Measurements from ENCODE around the gene BACE1. TPM values are rescaled to one million over a fixed set of nuclear protein-coding genes. Genes with fewer than 3 reads are reported as not detected.

Gene BACE1
- polyA plus RNA-seq, 1 donor (not counting 4 experiments of a cell fraction or from before 2014, with no cell fraction given), result 8.5 TPM

DNA sequence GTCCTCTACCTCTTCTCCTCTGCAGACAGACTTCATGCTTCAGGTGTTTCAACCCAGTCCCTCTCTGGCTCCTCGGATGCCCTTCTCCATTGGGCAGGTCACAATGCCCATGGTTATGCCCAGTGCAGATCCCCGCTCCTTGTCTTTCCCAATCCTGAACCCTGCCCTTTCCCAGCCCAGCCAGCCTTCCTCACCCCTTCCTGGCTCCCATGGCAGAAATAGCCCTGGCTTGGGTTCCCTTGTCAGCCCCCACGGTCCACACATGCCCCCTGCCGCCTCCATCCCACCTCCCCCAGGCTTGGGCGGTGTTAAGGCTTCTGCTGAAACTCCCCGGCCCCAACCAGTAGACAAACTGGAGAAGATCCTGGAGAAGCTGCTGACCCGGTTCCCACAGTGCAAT, 34.2 kb downstream of the BACE1 start:
- Histone ChIP-seq H4K20me1 (ENCODE audit: control insufficient read depth, extremely low read depth, insufficient read depth, low read length) (peaks cover 2% of the 10 kb centered on the region), H3K27me3 (ENCODE audit: control insufficient read depth, extremely low read depth, insufficient read depth, low read length) (no peaks in the 10 kb centered on the region), H3K79me2 (ENCODE audit: control insufficient read depth, insufficient read depth, low read length) (no peaks in the 10 kb centered on the region), H3K27ac (ENCODE audit: control insufficient read depth, insufficient read depth, low read length) (no peak overlapping the region), H3K9me3 (ENCODE audit: control insufficient read depth, low read depth, low read length) (no peaks in the 10 kb centered on the region), H3K4me2 (ENCODE audit: control insufficient read depth, extremely low read depth, insufficient read depth, low read depth, low read length) (peak overlapping the region; percentile 69), H3K4me3 (ENCODE audit: control insufficient read depth in 2 of 3, extremely low read depth in 1 of 3, insufficient read depth in 2 of 3, low read depth in 1 of 3, low read length in 3 of 3) (no peak overlapping the region), H3K9ac (ENCODE audit: control insufficient read depth, extremely low read depth, insufficient read depth, low read length) (no peak overlapping the region), H3K36me3 (ENCODE audit: control insufficient read depth in 2 of 2, extremely low read depth in 1 of 2, insufficient read depth in 2 of 2, low read length in 2 of 2) (peaks cover 5 to 10% of the 10 kb centered on the region in 2 experiments), H3K9me1 (ENCODE audit: control insufficient read depth, extremely low read depth, insufficient read depth, low read length) (no peaks in the 10 kb centered on the region), H2AFZ (ENCODE audit: control insufficient read depth, low read length) (no peak overlapping the region), H3K4me1 (ENCODE audit: control insufficient read depth, extremely low read depth, insufficient read depth, low read length) (peaks cover 17% of the 10 kb centered on the region)
- dilution Hi-C loops (cut with MboI; ENCODE audit: extremely low pct_ligation_motif_present, low sequenced_read_pairs), result no loop called here
- TF ChIP-seq EZH2 (IDR thresholded peaks at IDR 0.05; ENCODE audit: low read length), result no peak
- TF ChIP-seq, protein P1, sequence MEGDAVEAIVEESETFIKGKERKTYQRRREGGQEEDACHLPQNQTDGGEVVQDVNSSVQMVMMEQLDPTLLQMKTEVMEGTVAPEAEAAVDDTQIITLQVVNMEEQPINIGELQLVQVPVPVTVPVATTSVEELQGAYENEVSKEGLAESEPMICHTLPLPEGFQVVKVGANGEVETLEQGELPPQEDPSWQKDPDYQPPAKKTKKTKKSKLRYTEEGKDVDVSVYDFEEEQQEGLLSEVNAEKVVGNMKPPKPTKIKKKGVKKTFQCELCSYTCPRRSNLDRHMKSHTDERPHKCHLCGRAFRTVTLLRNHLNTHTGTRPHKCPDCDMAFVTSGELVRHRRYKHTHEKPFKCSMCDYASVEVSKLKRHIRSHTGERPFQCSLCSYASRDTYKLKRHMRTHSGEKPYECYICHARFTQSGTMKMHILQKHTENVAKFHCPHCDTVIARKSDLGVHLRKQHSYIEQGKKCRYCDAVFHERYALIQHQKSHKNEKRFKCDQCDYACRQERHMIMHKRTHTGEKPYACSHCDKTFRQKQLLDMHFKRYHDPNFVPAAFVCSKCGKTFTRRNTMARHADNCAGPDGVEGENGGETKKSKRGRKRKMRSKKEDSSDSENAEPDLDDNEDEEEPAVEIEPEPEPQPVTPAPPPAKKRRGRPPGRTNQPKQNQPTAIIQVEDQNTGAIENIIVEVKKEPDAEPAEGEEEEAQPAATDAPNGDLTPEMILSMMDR (optimal IDR thresholded peaks at IDR 0.05 in 1 of 3, IDR thresholded peaks at IDR 0.05 in 1 of 3, conservative IDR thresholded peaks at IDR 0.05 in 1 of 3; ENCODE audit: extremely low read depth in 1 of 3, insufficient read depth in 2 of 3, low read length in 3 of 3), result no peak
- FAIRE-seq (no peak), DNase-seq (ENCODE audit: low read depth, low spot score) (no peak)

DNA sequence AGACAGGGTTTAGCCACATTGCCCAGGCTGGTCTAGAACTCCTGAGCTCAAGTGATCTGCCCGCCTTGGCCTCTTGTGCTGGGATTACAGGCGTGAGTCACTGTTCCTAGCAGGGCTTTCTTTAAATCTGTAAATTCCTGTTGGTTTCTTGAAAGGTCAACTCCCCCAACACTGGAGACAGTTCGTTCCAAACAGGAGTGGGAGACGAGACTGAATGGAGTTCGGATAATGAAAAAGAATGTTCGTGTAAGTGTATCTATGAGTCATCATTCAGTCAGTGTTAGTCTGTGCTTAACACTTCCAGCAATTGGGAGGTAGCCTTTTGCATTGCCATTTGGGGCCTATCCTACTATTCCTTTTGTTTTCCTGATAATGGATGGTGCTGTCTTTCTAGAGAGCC, 34.9 kb downstream of the BACE1 start:
- Histone ChIP-seq H3K4me2 (ENCODE audit: control insufficient read depth, extremely low read depth, insufficient read depth, low read depth, low read length) (peak overlapping the region; percentile 69), H3K36me3 (ENCODE audit: control insufficient read depth in 2 of 2, extremely low read depth in 1 of 2, insufficient read depth in 2 of 2, low read length in 2 of 2) (peaks cover 5 to 10% of the 10 kb centered on the region in 2 experiments)

More for the DNA sequence above, 34.9 kb downstream of the BACE1 start:
- Histone ChIP-seq H3K27me3 (ENCODE audit: control insufficient read depth, extremely low read depth, insufficient read depth, low read length) (no peaks in the 10 kb centered on the region), H3K4me1 (ENCODE audit: control insufficient read depth, extremely low read depth, insufficient read depth, low read length) (peaks cover 17% of the 10 kb centered on the region), H3K9me1 (ENCODE audit: control insufficient read depth, extremely low read depth, insufficient read depth, low read length) (no peaks in the 10 kb centered on the region), H3K9me3 (ENCODE audit: control insufficient read depth, low read depth, low read length) (no peaks in the 10 kb centered on the region), H3K79me2 (ENCODE audit: control insufficient read depth, insufficient read depth, low read length) (no peaks in the 10 kb centered on the region), H4K20me1 (ENCODE audit: control insufficient read depth, extremely low read depth, insufficient read depth, low read length) (peaks cover 2% of the 10 kb centered on the region), H2AFZ (ENCODE audit: control insufficient read depth, low read length) (peak overlapping the region; percentile 20), H3K27ac (ENCODE audit: control insufficient read depth, insufficient read depth, low read length) (peak overlapping the region; percentile 70), H3K9ac (ENCODE audit: control insufficient read depth, extremely low read depth, insufficient read depth, low read length) (no peak overlapping the region), H3K4me3 (ENCODE audit: control insufficient read depth in 2 of 3, extremely low read depth in 1 of 3, insufficient read depth in 2 of 3, low read depth in 1 of 3, low read length in 3 of 3) (peak overlapping the region in 1 of 3 experiments; percentile 11)
- peak; percentile 56 for DNase-seq (ENCODE audit: low read depth, low spot score)
- dilution Hi-C loops (cut with MboI; ENCODE audit: extremely low pct_ligation_motif_present, low sequenced_read_pairs), result no loop called here
- peak; percentile 88 for FAIRE-seq
- TF ChIP-seq, protein P1 (optimal IDR thresholded peaks at IDR 0.05 in 1 of 3, IDR thresholded peaks at IDR 0.05 in 1 of 3, conservative IDR thresholded peaks at IDR 0.05 in 1 of 3; ENCODE audit: extremely low read depth in 1 of 3, insufficient read depth in 2 of 3, low read length in 3 of 3), result no peak
- TF ChIP-seq EZH2 (IDR thresholded peaks at IDR 0.05; ENCODE audit: low read length), result no peak
